GM20431 (cell line): ENCODE results near the gene LIPK.

Experiments used
- in situ Hi-C: fragments of 300-500 bp; cut with MseI, MboI; formaldehyde crosslinking; loops from one replicate; pipeline ENCODE4 v1.15.0; 2020; ENCODE audit warnings: low sequenced_read_pairs; ENCODE audit not compliant: unreplicated experiment

The LIPK gene

DNA sequence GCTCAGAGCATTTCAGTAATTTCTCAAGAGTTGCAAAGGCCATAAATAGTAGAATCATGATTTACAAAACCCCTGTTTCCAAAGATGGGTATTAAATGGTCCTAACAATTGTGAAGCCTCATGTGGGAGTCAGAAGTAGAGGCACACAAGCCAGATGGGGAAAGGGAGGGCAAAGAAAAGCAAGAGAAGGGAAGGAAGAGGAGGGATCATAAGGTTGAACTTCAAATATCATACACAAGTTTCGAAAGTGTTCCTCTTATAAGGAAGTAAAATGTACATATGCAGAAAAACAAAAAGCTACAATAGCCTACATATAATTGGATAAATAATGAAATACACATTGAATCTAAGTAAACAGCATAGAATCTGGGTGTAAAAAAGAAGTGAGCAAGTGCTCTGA is 59.8 kb downstream of the LIPK start:
- in situ Hi-C loops, result no loop called here

DNA sequence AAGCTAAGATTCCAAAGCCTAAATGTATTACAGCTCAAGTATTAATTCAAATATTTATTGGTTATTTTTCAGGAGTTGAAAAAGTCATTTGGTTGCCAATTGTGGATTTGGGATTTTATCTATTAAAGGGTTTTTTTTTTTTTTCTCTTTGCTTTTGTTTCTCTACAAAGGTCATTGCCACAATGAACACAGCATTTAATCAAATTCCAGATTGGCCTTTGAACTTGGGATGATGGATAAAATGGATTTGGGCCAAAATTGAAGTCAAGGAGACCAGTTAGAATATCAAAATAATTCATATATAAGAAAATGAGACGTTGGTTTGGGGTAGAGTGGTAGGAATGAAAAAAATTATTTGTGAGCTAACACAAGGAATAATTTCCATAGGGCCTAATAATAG is 63.3 kb downstream of the LIPK start:
- in situ Hi-C loops, result no loop called here

DNA sequence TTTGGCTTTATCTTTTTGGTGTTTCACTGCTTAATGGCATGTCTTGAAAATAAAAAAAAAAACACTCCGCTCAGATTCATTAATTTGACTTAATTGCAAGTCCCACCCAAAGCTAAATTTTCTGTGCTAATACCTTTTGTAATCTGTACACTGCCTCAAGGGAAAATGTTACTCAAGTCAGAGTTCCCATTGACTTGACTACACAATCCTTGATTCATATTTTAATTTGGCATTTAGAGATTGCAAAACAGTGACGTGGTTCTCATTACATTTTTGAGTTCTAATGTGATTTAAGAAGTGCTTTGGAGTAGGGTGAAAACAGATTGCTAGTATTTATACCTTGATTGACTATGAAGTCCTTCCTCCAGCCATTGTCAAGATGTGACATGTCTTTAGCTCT is 75.2 kb downstream of the LIPK start:
- in situ Hi-C loops, result no loop called here

DNA sequence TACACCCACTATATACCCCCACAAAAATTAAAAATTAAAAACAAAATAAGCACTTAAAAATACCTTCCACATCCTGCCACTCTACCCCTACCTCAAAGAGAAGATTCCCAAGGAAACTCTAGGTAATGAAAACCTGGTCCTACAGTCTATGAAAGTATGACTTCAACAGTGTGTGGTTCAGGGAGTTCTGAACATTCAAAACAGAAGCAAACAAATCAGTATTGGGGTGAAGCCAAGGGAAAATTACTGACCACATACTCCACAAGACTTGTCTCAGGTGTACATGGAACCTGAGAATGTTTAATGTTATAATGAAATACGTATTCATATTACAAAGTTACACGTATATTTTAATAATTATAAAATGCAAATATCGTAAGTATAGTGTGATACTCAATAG is 76.2 kb downstream of the LIPK start:
- in situ Hi-C loops, result no loop called here

DNA sequence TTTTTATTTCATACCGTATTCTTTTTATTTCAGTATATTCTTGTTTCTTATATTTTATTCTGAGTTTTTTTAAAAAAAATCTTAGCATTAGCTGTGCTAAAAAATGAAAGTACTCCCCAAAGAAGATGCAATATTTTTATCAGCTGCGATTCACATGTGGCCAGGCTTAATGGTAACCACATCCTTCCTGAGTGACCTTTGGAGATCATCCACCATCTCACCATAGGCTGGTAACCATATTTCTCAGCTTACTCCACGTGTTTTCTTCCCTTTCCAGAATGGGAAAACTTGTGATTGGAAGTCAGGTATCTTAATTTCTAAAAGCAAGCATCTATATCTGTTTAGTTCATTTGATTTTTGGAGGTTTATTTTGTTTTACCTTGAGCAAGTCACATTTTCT is 77.7 kb downstream of the LIPK start:
- in situ Hi-C loops, result no loop called here

DNA sequence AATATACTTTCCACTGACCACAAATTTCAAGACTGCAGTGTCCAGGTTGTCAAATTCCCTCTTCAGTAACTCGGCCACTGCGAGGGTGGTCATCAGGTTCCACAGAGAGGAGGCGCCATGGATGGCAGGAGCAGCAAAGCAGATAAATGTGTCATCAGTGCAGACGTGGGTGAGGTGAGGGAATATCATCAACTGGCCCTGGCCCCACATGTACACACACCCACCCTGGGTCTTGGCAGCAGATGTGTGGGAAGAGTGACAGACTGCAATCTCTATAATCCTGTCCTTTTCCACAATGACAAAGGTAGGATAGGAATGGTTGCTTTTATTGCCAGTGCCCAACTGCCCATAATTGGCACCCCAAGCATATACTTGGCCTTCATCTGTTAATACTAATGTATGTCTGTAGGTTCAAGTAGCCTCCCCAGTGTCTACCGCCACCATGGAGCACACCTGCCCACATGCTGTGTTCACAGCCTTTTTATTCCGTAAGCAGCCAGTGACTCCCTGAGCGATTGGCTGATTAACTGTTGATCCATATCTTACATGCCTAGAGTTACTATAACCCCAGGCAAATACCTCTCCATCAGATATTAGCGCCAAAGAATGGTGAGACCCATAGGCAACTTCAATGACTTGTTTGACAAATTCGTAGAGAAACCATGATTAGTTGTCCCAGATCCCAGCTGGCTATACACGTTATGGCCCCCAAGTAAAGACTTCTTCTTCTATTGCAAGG is 80.2 kb downstream of the LIPK start:
- in situ Hi-C loops, result no loop called here

DNA sequence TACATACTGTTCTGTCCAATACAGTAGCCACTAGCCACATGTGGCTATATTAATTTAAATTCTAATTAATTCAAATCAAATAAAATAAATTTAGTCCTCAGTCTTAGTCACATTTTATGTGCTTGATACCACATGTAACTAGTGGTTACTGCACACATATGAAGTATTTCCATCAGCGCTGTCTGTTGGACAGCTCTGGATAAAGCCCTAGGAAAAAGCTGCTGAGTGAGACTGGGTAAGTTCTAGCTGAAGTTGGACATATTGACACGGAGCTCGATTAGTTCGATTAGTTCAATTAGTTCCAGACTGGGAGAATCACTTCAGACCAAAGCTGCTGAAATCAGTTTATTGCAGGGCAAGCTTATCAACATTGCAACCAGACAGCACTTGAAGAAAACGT is 81.4 kb downstream of the LIPK start:
- in situ Hi-C loops, result no loop called here

DNA sequence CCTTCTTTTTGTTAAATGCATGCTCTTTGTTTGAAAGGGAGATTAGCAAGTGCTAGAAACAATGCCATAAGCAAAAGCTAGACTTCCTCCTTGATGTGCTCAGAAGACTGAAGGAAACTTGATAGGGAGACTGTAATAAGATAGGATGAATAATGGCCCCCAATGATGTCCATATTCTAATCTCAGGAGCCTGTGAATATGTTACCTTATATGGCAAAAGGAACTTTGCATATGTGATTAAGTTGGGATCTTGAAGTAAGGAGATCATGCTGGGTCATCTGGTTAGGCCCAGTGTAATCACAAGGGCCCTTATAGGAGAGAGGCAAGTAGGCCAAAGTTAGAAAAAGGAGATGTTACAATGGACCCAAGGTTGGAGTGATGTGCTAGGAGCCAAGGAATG is 82.9 kb downstream of the LIPK start:
- in situ Hi-C loops, result no loop called here

DNA sequence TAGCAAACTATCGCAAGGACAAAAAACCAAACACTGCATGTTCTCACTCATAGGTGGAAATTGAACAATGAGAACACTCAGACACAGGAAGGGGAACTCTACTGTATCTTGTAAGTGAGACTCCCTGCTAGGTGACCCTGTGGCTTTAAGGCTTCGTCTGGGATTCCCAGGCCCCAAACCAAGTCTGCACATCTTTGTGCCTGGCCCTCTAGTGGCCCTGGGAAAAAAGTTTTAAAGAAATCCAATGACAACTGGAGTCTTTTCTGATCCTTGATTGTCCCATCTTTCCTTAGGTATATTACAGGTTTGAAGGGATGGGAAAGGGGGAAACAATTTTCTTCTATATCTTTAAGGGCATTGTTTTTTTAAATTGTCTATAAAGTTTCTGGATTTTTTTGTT is 85.9 kb downstream of the LIPK start:
- in situ Hi-C loops, result no loop called here

DNA sequence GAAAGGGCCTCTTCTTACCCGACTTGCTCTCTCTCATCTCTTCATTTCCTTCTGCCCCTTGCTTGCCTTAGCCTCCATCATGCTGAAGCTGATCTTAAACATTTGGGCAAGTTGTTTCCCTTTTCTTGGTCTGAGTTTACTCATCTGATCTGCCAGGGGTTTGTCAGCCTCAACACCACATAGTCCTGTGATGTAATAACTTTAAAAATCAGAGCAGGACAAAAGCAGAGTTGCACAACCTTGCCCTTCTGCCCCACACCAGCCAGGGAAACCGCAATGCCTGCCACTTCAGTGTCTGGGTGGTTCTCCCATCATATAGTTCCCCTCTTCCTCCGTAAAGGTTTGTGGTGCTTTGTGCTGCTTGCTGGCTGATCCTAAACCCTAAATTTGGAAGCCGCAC is 86.6 kb downstream of the LIPK start:
- in situ Hi-C loops, result no loop called here

DNA sequence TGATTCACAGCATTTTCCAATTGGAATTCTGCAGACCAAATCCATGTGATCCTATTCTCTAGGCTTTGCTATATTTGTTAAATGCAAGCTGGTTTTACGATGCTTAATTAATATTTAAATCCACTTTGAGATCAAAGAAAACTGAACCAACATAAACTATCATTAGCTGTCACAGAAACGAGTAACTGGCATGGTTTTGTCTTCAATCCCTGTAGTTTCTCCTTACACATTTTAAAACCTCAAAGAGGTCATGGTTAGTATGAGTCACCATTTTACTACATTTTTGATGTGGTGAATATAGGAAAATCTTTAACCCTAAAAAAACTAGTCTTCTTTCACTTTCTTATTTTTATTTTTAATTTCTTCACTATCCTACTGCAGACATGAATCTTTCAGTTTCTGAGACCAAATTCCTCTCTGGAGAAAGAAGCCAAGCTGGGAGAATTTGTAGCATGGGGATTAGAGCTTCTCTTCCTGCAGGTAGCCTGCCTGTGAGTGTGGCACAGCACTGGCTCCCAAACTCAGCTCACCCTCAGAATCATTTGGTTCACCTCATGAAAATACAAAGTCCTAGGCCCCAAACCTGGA is 87.8 kb downstream of the LIPK start:
- in situ Hi-C loops, result no loop called here

DNA sequence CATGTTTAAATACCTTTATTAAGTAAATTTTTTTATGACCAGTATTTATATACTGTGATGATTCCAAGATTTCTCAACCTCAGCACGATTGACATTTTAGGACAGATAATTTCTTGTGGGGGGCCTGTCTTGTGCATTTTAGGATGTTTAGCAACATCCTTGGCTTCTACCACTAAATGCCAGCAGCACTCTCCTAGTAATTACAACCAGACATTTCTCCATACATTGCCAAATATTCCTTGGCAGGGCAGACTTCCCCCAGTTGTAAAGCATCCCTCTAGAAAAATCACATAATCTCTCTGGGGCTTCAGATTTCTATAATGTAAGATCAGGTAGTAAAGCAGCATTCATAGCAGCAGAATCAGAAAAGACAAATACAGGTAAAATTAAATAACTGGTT is 88.7 kb downstream of the LIPK start:
- in situ Hi-C loops, result no loop called here

DNA sequence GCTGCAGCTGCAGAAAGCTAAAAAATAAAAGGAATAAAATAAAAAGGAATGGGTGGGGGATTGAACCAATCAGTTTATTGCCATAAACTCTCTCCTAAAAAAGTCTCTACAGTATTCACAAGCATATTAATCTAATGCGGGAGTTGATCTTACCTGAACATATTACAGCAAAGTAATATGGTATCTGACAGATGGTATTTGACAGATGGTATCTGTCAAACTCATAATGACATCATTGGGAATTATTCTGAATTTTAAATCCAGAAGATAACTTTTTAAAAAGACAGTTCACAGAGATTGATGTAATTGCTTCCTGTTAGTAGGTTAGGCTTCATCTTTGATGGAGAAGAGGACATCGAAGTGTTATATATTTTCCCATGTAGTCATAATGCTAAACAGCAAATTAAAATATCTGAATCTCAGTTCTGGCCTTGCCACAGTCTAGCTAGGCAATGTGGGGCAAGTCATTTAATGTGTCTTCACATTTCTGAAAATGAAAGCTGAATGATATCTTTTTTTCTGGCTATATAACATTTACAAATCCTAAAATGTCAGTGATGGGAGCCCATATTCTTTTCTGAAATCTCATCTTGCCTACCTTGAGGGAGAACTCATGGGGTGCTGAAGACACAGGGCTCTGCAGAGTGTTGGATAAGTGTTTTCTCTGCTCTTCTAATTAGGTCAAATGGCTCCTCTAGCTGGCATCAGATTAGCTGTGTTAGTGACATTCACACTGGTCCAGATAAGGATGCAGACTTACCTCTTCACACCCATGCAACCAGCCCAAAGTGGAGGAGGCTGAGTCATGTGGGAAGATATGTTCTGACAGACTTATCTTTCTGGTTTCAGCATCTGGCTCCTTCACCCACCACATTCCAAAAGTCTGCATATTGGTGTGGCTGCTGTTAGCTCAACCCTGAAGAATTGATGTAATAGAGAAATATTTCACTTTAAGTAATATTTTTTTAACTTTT is 94.4 kb downstream of the LIPK start:
- in situ Hi-C loops, result loop anchor here (25.0 kb wide), 1 partner anchor 238 kb away; no protein-coding TSS in a partner anchor
